ENCODE results near the gene RCL1. TPM values are rescaled to one million over a fixed set of nuclear protein-coding genes. Genes with fewer than 3 reads are reported as not detected.

RCL1 gene
- total RNA-seq, 5 donors from 2014 or later (not counting 1 experiment from before 2014, with no cell fraction given): 22.0 to 38.7 (median 24.2) TPM

GRCh38 chr9:4831944-4832343, 39.2 kb downstream of the RCL1 start:
- ATAC-seq (replicated peaks in 1 of 4): no peak
- no peak overlapping the region for H3K27ac ChIP-seq (ENCODE audit: low read length)
- Mint-ChIP-seq H3K4me3 (no peak overlapping the region), H3K27ac (no peak overlapping the region), H3K27me3 (no peaks in the 10 kb centered on the region), H3K9me3 (no peaks in the 10 kb centered on the region), H3K36me3 (peaks cover 64% of the 10 kb centered on the region), H3K4me1 (peaks cover 1 to 14% (median 8%) of the 10 kb centered on the region in 3 donors)
- no peaks in the 10 kb centered on the region for H3K4me1 ChIP-seq (ENCODE audit: control insufficient read depth in 1 of 2, extremely low read depth in 1 of 2, insufficient read depth in 2 of 2, low read length in 2 of 2)
- peaks cover 2 to 39% of the 10 kb centered on the region in 2 donors for H3K36me3 ChIP-seq (ENCODE audit: control insufficient read depth in 2 of 2, extremely low read depth in 1 of 2, insufficient read depth in 1 of 2, low read length in 1 of 2)
- POLR2A ChIA-PET: interaction anchor here in 1 of 2 donors (0.6 kb wide), 1 partner anchor 19 kb away, joined by 3 read pairs; no protein-coding TSS in a partner anchor
- H3K4me3 ChIP-seq (ENCODE audit: control insufficient read depth in 1 of 2, extremely low read depth in 1 of 2, low read length in 1 of 2): no peak overlapping the region
- no CpG with 5 or more reads among the region's 3 CpGs for WGBS (ENCODE audit: insufficient coverage)
- DNase-seq: no peak
- no peaks in the 10 kb centered on the region for H3K9me3 ChIP-seq
- CTCF ChIA-PET: interaction anchor here in 1 of 2 donors (0.6 to 1.0 kb wide), 2 partner anchors 79 to 155 kb away, joined by 3 to 4 read pairs; no protein-coding TSS in a partner anchor
- no peaks in the 10 kb centered on the region for H3K27me3 ChIP-seq (replicated peaks in 1 of 2; ENCODE audit: control insufficient read depth in 2 of 2, extremely low read depth in 1 of 2, insufficient read depth in 2 of 2, low read length in 1 of 2)

GRCh38 chr9:4832786-4833579, 40.2 kb downstream of the RCL1 start:
- H3K36me3 Mint-ChIP-seq: peaks cover 57% of the 10 kb centered on the region
- ChIA-PET CTCF (interaction anchor here in 1 of 2 donors (1.2 kb wide), 1 partner anchor 102 kb away, joined by 3 read pairs; no protein-coding TSS in a partner anchor), POLR2A (no interaction called here)
- Histone ChIP-seq H3K36me3 (ENCODE audit: control insufficient read depth in 2 of 2, extremely low read depth in 1 of 2, insufficient read depth in 1 of 2, low read length in 1 of 2) (peaks cover 2 to 42% of the 10 kb centered on the region in 2 donors), H3K9me3 (no peaks in the 10 kb centered on the region), H3K4me3 (ENCODE audit: control insufficient read depth in 1 of 2, extremely low read depth in 1 of 2, low read length in 1 of 2) (no peak overlapping the region), H3K4me1 (ENCODE audit: control insufficient read depth in 1 of 2, extremely low read depth in 1 of 2, insufficient read depth in 2 of 2, low read length in 2 of 2) (no peaks in the 10 kb centered on the region), H3K27me3 (replicated peaks in 1 of 2; ENCODE audit: control insufficient read depth in 2 of 2, extremely low read depth in 1 of 2, insufficient read depth in 2 of 2, low read length in 1 of 2) (no peaks in the 10 kb centered on the region), H3K27ac (ENCODE audit: low read length) (no peak overlapping the region)
- DNase-seq (no peak), ATAC-seq (replicated peaks in 1 of 4) (no peak)
- no peaks in the 10 kb centered on the region for H3K9me3 Mint-ChIP-seq
- H3K27me3 Mint-ChIP-seq: no peaks in the 10 kb centered on the region
- 100% methylated on average over 2 of the region's 7 CpGs for WGBS (ENCODE audit: insufficient coverage)
- peaks cover 1 to 14% (median 8%) of the 10 kb centered on the region in 3 donors for H3K4me1 Mint-ChIP-seq
- H3K27ac Mint-ChIP-seq: no peak overlapping the region
- H3K4me3 Mint-ChIP-seq: no peak overlapping the region

- no peaks in the 10 kb centered on the region for H3K27me3 ChIP-seq (replicated peaks in 1 of 2; ENCODE audit: control insufficient read depth in 2 of 2, extremely low read depth in 1 of 2, insufficient read depth in 2 of 2, low read length in 1 of 2)
- Mint-ChIP-seq H3K4me3 (no peak overlapping the region), H3K4me1 (peaks cover 1 to 14% (median 8%) of the 10 kb centered on the region in 3 donors), H3K9me3 (no peaks in the 10 kb centered on the region), H3K27me3 (no peaks in the 10 kb centered on the region), H3K27ac (no peak overlapping the region), H3K36me3 (peaks cover 58% of the 10 kb centered on the region)
- H3K27ac ChIP-seq (ENCODE audit: low read length): no peak overlapping the region
- DNase-seq (no peak), ATAC-seq (replicated peaks in 1 of 4) (no peak)
- H3K4me1 ChIP-seq (ENCODE audit: control insufficient read depth in 1 of 2, extremely low read depth in 1 of 2, insufficient read depth in 2 of 2, low read length in 2 of 2): no peaks in the 10 kb centered on the region
- H3K36me3 ChIP-seq (ENCODE audit: control insufficient read depth in 2 of 2, extremely low read depth in 1 of 2, insufficient read depth in 1 of 2, low read length in 1 of 2): peaks cover 0 to 45% of the 10 kb centered on the region in 2 donors
- CTCF ChIA-PET: interaction anchor here in 1 of 2 donors (0.7 to 1.2 kb wide), 2 partner anchors 103 to 1326 kb away, joined by 3 to 4 read pairs; no protein-coding TSS in a partner anchor
- POLR2A ChIA-PET: no interaction called here
- H3K9me3 ChIP-seq: no peaks in the 10 kb centered on the region
- whole genome bisulfite sequencing (ENCODE audit: insufficient coverage): 100% methylated on average over 1 of the region's 11 CpGs
- H3K4me3 ChIP-seq (ENCODE audit: control insufficient read depth in 1 of 2, extremely low read depth in 1 of 2, low read length in 1 of 2): no peak overlapping the region
Observed at GRCh38 chr9:4833781-4834560, 41.2 kb downstream of the RCL1 start.

- DNase-seq (no peak), ATAC-seq (replicated peaks in 1 of 4) (no peak)
- Histone ChIP-seq H3K4me3 (ENCODE audit: control insufficient read depth in 1 of 2, extremely low read depth in 1 of 2, low read length in 1 of 2) (no peak overlapping the region), H3K9me3 (no peaks in the 10 kb centered on the region), H3K27me3 (replicated peaks in 1 of 2; ENCODE audit: control insufficient read depth in 2 of 2, extremely low read depth in 1 of 2, insufficient read depth in 2 of 2, low read length in 1 of 2) (no peaks in the 10 kb centered on the region), H3K36me3 (ENCODE audit: control insufficient read depth in 2 of 2, extremely low read depth in 1 of 2, insufficient read depth in 1 of 2, low read length in 1 of 2) (peaks cover 7 to 43% of the 10 kb centered on the region in 2 donors), H3K27ac (ENCODE audit: low read length) (no peak overlapping the region), H3K4me1 (ENCODE audit: control insufficient read depth in 1 of 2, extremely low read depth in 1 of 2, insufficient read depth in 2 of 2, low read length in 2 of 2) (no peaks in the 10 kb centered on the region)
- no peaks in the 10 kb centered on the region for H3K27me3 Mint-ChIP-seq
- H3K4me1 Mint-ChIP-seq: peaks cover 1 to 16% (median 8%) of the 10 kb centered on the region in 3 donors
- ChIA-PET POLR2A (no interaction called here), CTCF (no interaction called here)
- peaks cover 64% of the 10 kb centered on the region for H3K36me3 Mint-ChIP-seq
- no peaks in the 10 kb centered on the region for H3K9me3 Mint-ChIP-seq
- H3K27ac Mint-ChIP-seq: no peak overlapping the region
- H3K4me3 Mint-ChIP-seq: no peak overlapping the region
- WGBS (ENCODE audit: insufficient coverage): 93% methylated on average over 3 of the region's 3 CpGs
Observed at GRCh38 chr9:4836676-4837075, 43.9 kb downstream of the RCL1 start.

- H3K4me1 Mint-ChIP-seq: peaks cover 1 to 22% (median 8%) of the 10 kb centered on the region in 3 donors
- peaks cover 64% of the 10 kb centered on the region for H3K36me3 Mint-ChIP-seq
- WGBS (ENCODE audit: insufficient coverage): 100% methylated on average over 1 of the region's 6 CpGs
- ChIA-PET POLR2A (interaction anchor here in 1 of 2 donors (0.6 kb wide), 1 partner anchor 20 kb away, joined by 5 read pairs; no protein-coding TSS in a partner anchor), CTCF (interaction anchor here (0.5 to 1.8 kb wide), 3 partner anchors 15 to 150 kb away, joined by 3 to 5 read pairs (median 5); no protein-coding TSS in a partner anchor)
- Histone ChIP-seq H3K4me3 (ENCODE audit: control insufficient read depth in 1 of 2, extremely low read depth in 1 of 2, low read length in 1 of 2) (no peak overlapping the region), H3K36me3 (ENCODE audit: control insufficient read depth in 2 of 2, extremely low read depth in 1 of 2, insufficient read depth in 1 of 2, low read length in 1 of 2) (peaks cover 7 to 49% of the 10 kb centered on the region in 2 donors), H3K27ac (ENCODE audit: low read length) (no peak overlapping the region), H3K4me1 (ENCODE audit: control insufficient read depth in 1 of 2, extremely low read depth in 1 of 2, insufficient read depth in 2 of 2, low read length in 2 of 2) (no peaks in the 10 kb centered on the region), H3K9me3 (no peaks in the 10 kb centered on the region), H3K27me3 (replicated peaks in 1 of 2; ENCODE audit: control insufficient read depth in 2 of 2, extremely low read depth in 1 of 2, insufficient read depth in 2 of 2, low read length in 1 of 2) (no peaks in the 10 kb centered on the region)
- no peak for ATAC-seq (replicated peaks in 1 of 4)
- H3K27me3 Mint-ChIP-seq: no peaks in the 10 kb centered on the region
- no peak overlapping the region for H3K4me3 Mint-ChIP-seq
- H3K27ac Mint-ChIP-seq: no peak overlapping the region
- H3K9me3 Mint-ChIP-seq: no peaks in the 10 kb centered on the region
- no peak for DNase-seq
Observed at GRCh38 chr9:4837261-4838188, 44.8 kb downstream of the RCL1 start.
